A549 (cell line): ENCODE measurements around the gene LMO7. TPM values are rescaled to one million over a fixed set of nuclear protein-coding genes. Genes with fewer than 3 reads are reported as not detected.
A peak's percentile ranks its signal among the peaks of the same experiment; 100 is the strongest.

Experiments
- ATAC-seq, 2 experiments: fragments of 200-7000 bp in 1 of 2; fragments of >200 bp in 1 of 2; cut with Nextera tagmentation in 1 of 2; cut with Tn5 transposase in 1 of 2; 3 replicates each; pipeline versions ENCODE4 v1.8.0 to v1.9.1; 2018 to 2020; ENCODE audit warnings: mild to moderate bottlenecking in 1 of 2, moderate library complexity in 1 of 2
- CTCF ChIA-PET: fragments of 300-600 bp; sonication (Branson Sonifier 250); formaldehyde crosslinking; extraction: SDS; loops from one replicate; lab custom pipeline; 2021; ENCODE audit warnings: antibody characterized with exemption, inconsistent platforms; lab: Yijun Ruan, JAX
- POLR2A ChIA-PET: fragments of 350-600 bp; formaldehyde crosslinking; extraction: SDS; loops from one replicate; lab custom pipeline; 2021; ENCODE audit warnings: antibody characterized with exemption, inconsistent platforms; lab: Yijun Ruan, JAX
- DNase-seq, 2 experiments: peaks; one replicate each; pipeline versions ENCODE4 v3.0.0 to v3.0.0-alpha.2; 2011 to 2016; ENCODE audit warnings: low read depth in 1 of 2, low spot score in 1 of 2
- FAIRE-seq: peaks from 2 replicates; lab custom pipeline; 2011; peaks lifted over from hg19 to GRCh38; lab: Jason Lieb, UNC
- H3K27ac ChIP-seq, 2 experiments: fragments of >200 bp; sonication (Bioruptor Twin); formaldehyde crosslinking; 3 replicates each; pipeline ENCODE4 v1.5.1; 2016 to 2017
- H3K4me1 ChIP-seq: fragments of >200 bp; sonication (Bioruptor Twin); formaldehyde crosslinking; 3 replicates; pipeline ENCODE4 v1.6.1; 2016
- H3K4me2 ChIP-seq: fragments of >200 bp; sonication (Bioruptor Twin); formaldehyde crosslinking; 3 replicates; pipeline ENCODE4 v1.6.1; 2016
- H3K4me3 ChIP-seq: fragments of >200 bp; sonication (Bioruptor Twin); formaldehyde crosslinking; 3 replicates; pipeline ENCODE4 v1.5.1; 2016
- H3K9me3 ChIP-seq: fragments of >200 bp; sonication (Bioruptor Twin); formaldehyde crosslinking; 3 replicates; pipeline ENCODE4 v1.6.1; 2016
- BCL3 ChIP-seq: fragments of >200 bp; sonication (Bioruptor Twin); formaldehyde crosslinking; IDR thresholded peaks from 3 replicates; pipeline ENCODE4 v1.6.1; 2016
- BHLHE40 ChIP-seq: IDR thresholded peaks from 2 replicates; pipeline ENCODE4 v1.6.1; 2012; ENCODE audit warnings: low read depth, low read length, inconsistent platforms
- CBX2 ChIP-seq: fragments of 200-600 bp; sonication (generic); IDR thresholded peaks from 2 replicates; pipeline ENCODE4 v1.6.1; 2016; ENCODE audit warnings: low read depth, mild to moderate bottlenecking, borderline replicate concordance
- CBX8 ChIP-seq: fragments of 200-600 bp; sonication (generic); IDR thresholded peaks from 2 replicates; pipeline ENCODE4 v1.6.1; 2016
- CHD2 ChIP-seq: fragments of 150-350 bp; IDR thresholded peaks from 2 replicates; pipeline ENCODE4 v1.6.1; 2014; ENCODE audit warnings: low read length; ENCODE audit not compliant: partially characterized antibody
- CHD4 ChIP-seq: fragments of 200-600 bp; sonication (generic); IDR thresholded peaks from 2 replicates; pipeline ENCODE4 v1.6.1; 2016; ENCODE audit warnings: antibody characterized with exemption, mild to moderate bottlenecking, borderline replicate concordance
- E2F6 ChIP-seq: IDR thresholded peaks from 2 replicates; pipeline ENCODE4 v1.6.1; 2012; ENCODE audit warnings: low read depth, borderline replicate concordance
- FOSL2 ChIP-seq, 2 experiments: fragments of 450-650 bp in 1 of 2; fragments of >200 bp in 1 of 2; sonication (Bioruptor Twin) in 1 of 2; formaldehyde crosslinking; IDR thresholded peaks; 2 replicates each; pipeline versions ENCODE4 v1.5.0 to v1.6.1; 2016 to 2020; ENCODE audit warnings: mild to moderate bottlenecking in 1 of 2, moderate library complexity in 1 of 2
- HMGXB4 ChIP-seq: fragments of 250-450 bp; sonication (Bioruptor Pico); IDR thresholded peaks from 2 replicates; pipeline ENCODE4 v1.5.0; 2021; ENCODE audit warnings: mild to moderate bottlenecking, moderate library complexity, borderline replicate concordance
- HOXB13 ChIP-seq: fragments of 250-450 bp; sonication (Bioruptor Pico); IDR thresholded peaks from 2 replicates; pipeline ENCODE4 v1.5.0; 2020; ENCODE audit warnings: low read depth, mild to moderate bottlenecking, moderate library complexity
- KDM1A ChIP-seq: fragments of 200-600 bp; sonication (generic); IDR thresholded peaks from 2 replicates; pipeline ENCODE4 v1.6.1; 2016; ENCODE audit warnings: low read depth, mild to moderate bottlenecking
- KDM5A ChIP-seq: fragments of 200-600 bp; sonication (generic); IDR thresholded peaks from 2 replicates; pipeline ENCODE4 v1.6.1; 2016; ENCODE audit warnings: antibody characterized with exemption, mild to moderate bottlenecking
- MAFK ChIP-seq: fragments of 450-650 bp; IDR thresholded peaks from 2 replicates; pipeline ENCODE4 v1.6.1; 2014; ENCODE audit not compliant: partially characterized antibody
- MAX ChIP-seq: IDR thresholded peaks from 2 replicates; pipeline ENCODE4 v1.6.1; 2012
- NR3C1 ChIP-seq: fragments of >200 bp; sonication (Bioruptor Twin); formaldehyde crosslinking; IDR thresholded peaks from 3 replicates; pipeline ENCODE4 v1.6.1; 2017
- PHF8 ChIP-seq: fragments of 200-600 bp; sonication (generic); IDR thresholded peaks from 2 replicates; pipeline ENCODE4 v1.6.1; 2016; ENCODE audit warnings: low read depth, mild to moderate bottlenecking, antibody characterized with exemption, moderate library complexity, borderline replicate concordance
- POLR2A ChIP-seq: IDR thresholded peaks from 2 replicates; pipeline ENCODE4 v1.6.1; 2012; ENCODE audit warnings: mild to moderate bottlenecking, low read length
- POLR2AphosphoS2 ChIP-seq: conservative IDR thresholded peaks from 2 replicates; pipeline ENCODE4 v1.6.1; 2012; ENCODE audit warnings: low read length, improper control_type of control experiment, inconsistent platforms
- RFX5 ChIP-seq: fragments of 450-650 bp; IDR thresholded peaks from 2 replicates; pipeline ENCODE4 v1.7.1; 2014; ENCODE audit warnings: antibody characterized with exemption, mild to moderate bottlenecking, moderate library complexity
- SREBF2 ChIP-seq: fragments of 450-650 bp; IDR thresholded peaks from 2 replicates; pipeline ENCODE4 v1.6.1; 2014; ENCODE audit warnings: mild to moderate bottlenecking, moderate library complexity
- TFCP2L1 ChIP-seq: fragments of 250-450 bp; sonication (Bioruptor Pico); IDR thresholded peaks from 2 replicates; pipeline ENCODE4 v1.5.0; 2021; ENCODE audit warnings: mild to moderate bottlenecking
- ZFP36 ChIP-seq: fragments of 450-650 bp; IDR thresholded peaks from 2 replicates; pipeline ENCODE4 v1.6.1; 2014; ENCODE audit warnings: borderline replicate concordance; ENCODE audit not compliant: partially characterized antibody
- ZNF302 ChIP-seq: fragments of 250-450 bp; sonication (Bioruptor Pico); IDR thresholded peaks from 2 replicates; pipeline ENCODE4 v1.9.0; 2021; ENCODE audit warnings: inconsistent platforms, mild to moderate bottlenecking, moderate library complexity
- WGBS: methylation state at CpG from one replicate; pipeline ENCODE4 v1.1.6; 2017; ENCODE audit errors: missing lambda C conversion rate; 5-methylcytosine and 5-hydroxymethylcytosine counted together
- polyA plus RNA-seq, 4 experiments: library from polyadenylated mRNA; depleted of rRNA in 3 of 4; stranded (reverse); fragments of >200 nt; fragmentation: RNase III in 1 of 4; extraction: RNeasy Plus Mini Kit Qiagen cat#74134 plus additional on column Dnase treatment in 1 of 4; gene quantifications; 2 replicates in 3 of 4; 3 replicates in 1 of 4; pipeline ENCODE4 v1.2.3, GENCODE V29; 2011 to 2017

Gene LMO7
- polyA plus RNA-seq, 2 of the 4 experiments (the other 2 are of a cell fraction), result 23.4 to 33.2 TPM

- Histone ChIP-seq H3K9me3 (no peaks in the 10 kb centered on the region), H3K4me2 (peak overlapping the region; percentile 84), H3K4me1 (peaks cover 26% of the 10 kb centered on the region), H3K27ac (peak overlapping the region; percentile 62 to 74), H3K4me3 (no peak overlapping the region)
- FAIRE-seq (no peak), ATAC-seq (no peak), DNase-seq (no peak)
- TF ChIP-seq CBX2 (no peak), POLR2AphosphoS2 (no peak), RFX5 (no peak), TFCP2L1 (CRISPR knock-in tag) (no peak), SREBF2 (no peak), KDM5A (no peak), FOSL2 (IDR thresholded peaks at IDR 0.05) (no peak), FOSL2 (CRISPR knock-in tag; IDR thresholded peaks at IDR 0.05) (no peak), ZFP36 (no peak)
- ChIA-PET CTCF (interaction anchor here (4.8 kb wide), 1 partner anchor 10 kb away, joined by 51 read pairs; no protein-coding TSS in a partner anchor), POLR2A (no interaction called here)
Measured at GRCh38 chr13:75705908-75706307, 69.8 kb downstream of the LMO7 start.

- H3K9me3 ChIP-seq, result peaks cover 2% of the 10 kb centered on the region; the same call in 1 of the 3 replicates
- TF ChIP-seq E2F6, result no peak
- TF ChIP-seq MAFK, result no peak
- TF ChIP-seq PHF8, result no peak
- no peak for TF ChIP-seq BHLHE40
- no peak for TF ChIP-seq HMGXB4 (CRISPR knock-in tag)
- no peak for TF ChIP-seq SREBF2
- TF ChIP-seq BCL3, result no peak
- TF ChIP-seq MAX, result no peak
- TF ChIP-seq KDM1A, result no peak
- H3K4me2 ChIP-seq, result no peak overlapping the region
- ChIA-PET POLR2A (no interaction called here), CTCF (interaction anchor here (4.5 kb wide), 1 partner anchor 18 kb away, joined by 25 read pairs; no protein-coding TSS in a partner anchor)
- 89% methylated on average over 2 of the region's 2 CpGs for WGBS
- no peak overlapping the region for H3K4me3 ChIP-seq
- FAIRE-seq (no peak), ATAC-seq (no peak), DNase-seq (no peak)
- no peak overlapping the region for H3K27ac ChIP-seq
- peaks cover 13% of the 10 kb centered on the region for H3K4me1 ChIP-seq
Measured at GRCh38 chr13:75713852-75714251, 77.7 kb downstream of the LMO7 start.

- FAIRE-seq (no peak), DNase-seq (no peak), ATAC-seq (no peak)
- Histone ChIP-seq H3K4me3 (no peak overlapping the region), H3K4me1 (peaks cover 13% of the 10 kb centered on the region), H3K9me3 (peaks cover 2% of the 10 kb centered on the region; the same call in 1 of the 3 replicates), H3K27ac (peak overlapping the region; percentile 58; a peak in 4 of 6 replicates), H3K4me2 (peak overlapping the region; percentile 64)
- no peak for TF ChIP-seq POLR2AphosphoS2
- no peak for TF ChIP-seq HOXB13 (CRISPR knock-in tag)
- no peak for TF ChIP-seq NR3C1
- no peak for TF ChIP-seq POLR2A
- no peak for TF ChIP-seq CHD4
- TF ChIP-seq MAFK, result no peak
- TF ChIP-seq CBX8, result no peak
- TF ChIP-seq ZNF302 (CRISPR knock-in tag), result no peak
- TF ChIP-seq CHD2, result no peak
- no peak for TF ChIP-seq KDM1A
- WGBS, result 64% methylated on average over 6 of the region's 6 CpGs
- POLR2A ChIA-PET, result interaction anchor here (0.6 kb wide), 1 partner anchor 73 kb away, joined by 3 read pairs; no protein-coding TSS in a partner anchor
- CTCF ChIA-PET, result interaction anchor here (0.7 to 4.5 kb wide), 6 partner anchors 9 to 77 kb away, joined by 3 to 25 read pairs (median 4); no protein-coding TSS in a partner anchor
Measured at GRCh38 chr13:75715601-75716523, 79.7 kb downstream of the LMO7 start.
